Colon (tissue), 2 donors: ENCODE measurements around the gene SPSB3.

Experiments used
- FAIRE-seq: peaks from 2 replicates; lab custom pipeline; 2012; peaks lifted over from hg19 to GRCh38; lab: Jason Lieb, UNC
- donor health status: control.
- donor health status: control.

Gene SPSB3

DNA sequence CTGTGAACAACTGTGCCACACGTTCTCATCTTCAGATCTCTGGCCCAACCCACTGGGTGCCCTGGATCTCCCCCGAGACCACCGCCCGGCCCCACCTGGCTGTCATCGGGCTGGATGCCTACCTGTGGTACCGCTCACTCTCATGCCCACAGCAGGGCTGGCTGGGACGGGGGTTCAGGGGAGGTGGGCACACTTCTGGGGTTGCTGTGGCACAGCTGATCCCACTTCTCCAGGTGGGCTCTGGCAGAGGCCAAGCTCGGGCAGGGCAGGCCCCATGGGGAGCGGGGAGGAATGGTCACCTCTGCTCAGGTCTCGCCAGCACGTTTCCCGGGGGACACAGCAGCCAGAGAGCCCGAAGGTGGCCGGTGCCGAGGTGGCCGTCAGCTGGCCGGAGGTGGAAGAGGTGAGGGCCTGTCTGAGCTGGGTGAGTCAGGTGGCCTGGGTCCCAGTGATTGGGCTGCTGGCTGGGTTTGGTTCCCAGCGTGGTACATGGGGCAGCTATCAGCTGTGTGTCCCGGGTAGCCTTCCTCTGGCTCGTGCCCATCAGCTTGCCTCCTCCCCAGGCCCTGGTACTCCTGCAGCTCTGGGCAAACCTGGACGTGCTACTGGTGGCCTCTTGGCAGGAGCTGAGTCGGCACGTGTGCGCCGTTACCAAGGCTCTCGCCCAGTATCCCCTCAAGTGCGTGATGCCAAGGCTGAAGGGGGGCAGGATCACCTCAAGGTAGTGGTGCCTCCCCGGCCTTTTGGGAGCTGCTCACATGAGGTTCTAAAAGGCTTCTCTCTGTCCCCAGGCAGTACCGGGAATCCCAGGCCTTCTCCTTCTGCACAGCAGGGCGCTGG lies 7.1 kb downstream of the SPSB3 start:
- no peak for FAIRE-seq

GRCh38 chr16:1774448-1774780 lies 8.0 kb downstream of the SPSB3 start:
- no peak for FAIRE-seq

GRCh38 chr16:1773703-1774447 lies 8.5 kb downstream of the SPSB3 start:
- no peak for FAIRE-seq

DNA sequence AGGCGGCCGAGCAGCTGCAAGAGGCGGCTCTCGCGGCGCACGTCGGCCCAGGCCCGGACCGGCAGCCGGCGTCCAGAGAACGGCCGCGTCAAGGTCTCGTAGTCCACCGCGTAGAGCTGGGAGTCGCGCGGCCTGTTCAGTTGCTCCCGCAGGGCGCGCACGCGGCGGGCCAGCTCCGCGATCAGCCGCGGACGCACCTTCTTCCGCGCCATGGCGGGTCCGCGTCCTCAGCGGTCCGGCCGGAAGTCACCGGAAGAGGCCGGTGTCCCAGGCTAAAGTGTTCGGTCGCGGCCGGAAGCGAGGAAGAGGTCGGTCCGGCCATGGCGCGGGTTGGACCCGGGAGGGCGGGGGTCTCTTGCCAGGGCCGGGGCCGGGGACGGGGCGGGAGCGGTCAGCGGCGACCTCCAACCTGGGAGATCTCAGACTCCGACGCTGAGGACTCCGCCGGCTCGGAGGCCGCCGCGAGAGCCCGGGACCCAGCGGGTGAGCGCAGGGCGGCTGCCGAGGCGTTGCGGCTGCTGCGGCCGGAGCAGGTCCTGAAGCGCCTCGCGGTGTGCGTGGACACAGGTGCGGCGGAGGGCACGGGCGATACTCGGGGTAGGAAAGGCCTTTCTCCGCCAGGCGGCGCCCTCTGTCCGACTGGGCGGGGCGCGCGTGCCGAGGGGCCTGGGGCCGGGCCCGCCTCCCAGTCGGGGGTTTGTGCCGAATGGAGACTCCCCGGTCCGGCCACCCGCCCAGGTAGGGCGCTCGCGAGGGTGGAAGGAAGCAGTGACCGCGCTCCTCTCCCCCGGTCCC lies 9.3 kb downstream of the SPSB3 start, which contains the start of gene MRPS34:
MRPS34 (minus strand) TSS at position 227 of the 795 bp plus-strand sequence; CDS start at position 212, 15 bp downstream.
- no peak for FAIRE-seq

DNA sequence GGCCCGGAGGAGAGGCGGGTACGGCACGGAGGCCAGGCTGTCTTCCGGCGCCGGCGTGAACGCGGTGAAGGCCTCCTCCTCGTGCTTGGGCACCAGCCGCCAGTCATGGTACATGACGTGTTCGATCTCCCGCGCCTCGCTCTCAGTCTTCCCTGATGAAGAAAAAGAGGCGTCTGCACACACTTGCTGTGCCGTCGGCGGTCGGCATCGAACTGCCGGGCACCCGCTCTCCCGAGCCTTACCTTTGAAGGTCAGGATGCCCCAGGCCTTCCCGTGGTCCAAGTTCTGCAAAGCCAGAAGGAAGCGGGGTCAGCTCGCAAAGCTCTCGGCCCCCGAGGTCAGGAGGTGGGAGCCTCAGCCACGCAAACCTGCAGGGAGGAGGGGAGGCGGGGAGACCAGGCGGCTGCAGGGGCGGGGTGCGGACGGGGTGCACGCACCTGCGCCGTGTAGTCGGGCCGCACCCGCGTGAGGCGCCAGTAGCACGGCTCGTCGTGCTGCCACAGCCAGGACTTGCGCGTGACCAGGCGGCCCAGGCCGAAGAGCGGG lies 9.9 kb downstream of the SPSB3 start, which contains the start of gene EME2:
EME2 (plus strand) TSS at position 449 of the 546 bp plus-strand sequence. CDS start 418 bp downstream, outside the sequence.
- no peak for FAIRE-seq

GRCh38 chr16:1771864-1772361 lies 10.5 kb downstream of the SPSB3 start:
- no peak for FAIRE-seq

GRCh38 chr16:1771188-1771863 lies 11.0 kb downstream of the SPSB3 start, which contains the start of gene NME3:
TSS of gene NME3 (minus strand) at chr16:1771543. CDS start at chr16:1771534, 9 bp downstream.
- FAIRE-seq = no peak

GRCh38 chr16:1770328-1771187 lies 11.8 kb downstream of the SPSB3 start:
- no peak for FAIRE-seq

- no peak for FAIRE-seq
Measured at GRCh38 chr16:1769402-1770300, 12.7 kb downstream of the SPSB3 start.

DNA sequence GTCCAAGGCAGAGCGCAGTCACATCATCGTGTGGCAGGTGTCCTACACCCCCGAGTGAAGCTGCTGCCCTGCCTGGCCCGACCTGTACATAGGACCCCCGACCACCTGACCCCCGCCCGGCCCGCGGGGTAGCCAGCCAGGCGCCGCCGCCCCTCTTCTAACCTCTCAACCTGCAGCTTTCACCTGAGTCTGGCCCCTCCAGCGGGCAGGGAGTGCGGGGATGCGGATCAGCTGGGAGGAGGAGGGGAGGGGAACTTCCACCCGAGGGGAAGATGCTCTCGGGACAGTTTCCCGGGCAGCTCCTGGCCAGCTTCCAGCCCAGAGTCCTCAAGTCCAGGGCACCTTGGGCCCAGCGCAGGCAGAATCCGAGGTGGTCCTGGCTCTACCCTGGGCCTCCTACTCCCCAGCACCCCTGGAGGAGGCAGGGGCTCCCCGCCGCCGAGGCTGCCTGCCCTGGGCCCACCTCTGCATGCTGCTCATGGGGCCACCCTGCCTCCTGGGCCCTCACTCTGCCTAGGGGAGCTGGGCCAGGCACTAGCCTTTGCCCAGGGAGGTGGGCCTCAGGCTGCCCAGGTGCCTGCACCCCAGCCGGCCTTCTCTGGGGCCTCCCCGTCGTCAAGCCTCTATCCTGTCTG lies 13.5 kb downstream of the SPSB3 start:
- FAIRE-seq = no peak

DNA sequence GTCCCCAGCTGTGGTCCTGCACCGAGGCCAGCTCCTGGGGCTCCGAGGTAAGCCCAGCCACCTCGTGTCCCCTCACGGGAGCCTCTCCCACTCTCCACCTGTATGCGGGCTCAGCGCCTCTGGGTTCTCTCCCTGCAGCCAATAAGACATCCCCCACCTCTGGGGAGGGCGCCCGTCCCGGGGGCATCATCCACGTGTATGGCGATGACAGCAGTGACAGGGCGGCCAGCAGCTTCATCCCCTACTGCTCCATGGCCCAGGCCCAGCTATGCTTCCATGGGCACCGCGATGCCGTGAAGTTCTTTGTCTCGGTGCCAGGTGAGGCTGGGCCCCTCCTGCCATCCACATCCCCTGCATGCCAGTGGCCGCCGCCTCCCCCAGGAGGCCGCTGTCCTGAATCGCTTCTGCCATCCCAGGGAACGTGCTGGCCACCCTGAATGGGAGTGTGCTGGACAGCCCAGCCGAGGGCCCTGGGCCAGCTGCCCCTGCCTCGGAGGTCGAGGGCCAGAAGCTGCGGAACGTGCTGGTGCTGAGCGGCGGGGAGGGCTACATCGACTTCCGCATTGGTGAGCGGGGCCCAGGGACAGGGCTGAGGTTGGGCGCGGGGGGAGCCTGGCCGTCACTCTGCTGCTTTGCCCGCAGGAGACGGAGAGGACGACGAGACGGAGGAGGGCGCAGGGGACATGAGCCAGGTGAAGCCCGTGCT lies 14.2 kb downstream of the SPSB3 start:
- FAIRE-seq = no peak

GRCh38 chr16:1767116-1767994 lies 15.0 kb downstream of the SPSB3 start:
- FAIRE-seq = no peak

- FAIRE-seq = no peak
Measured at GRCh38 chr16:1766701-1767100, 15.7 kb downstream of the SPSB3 start.

DNA sequence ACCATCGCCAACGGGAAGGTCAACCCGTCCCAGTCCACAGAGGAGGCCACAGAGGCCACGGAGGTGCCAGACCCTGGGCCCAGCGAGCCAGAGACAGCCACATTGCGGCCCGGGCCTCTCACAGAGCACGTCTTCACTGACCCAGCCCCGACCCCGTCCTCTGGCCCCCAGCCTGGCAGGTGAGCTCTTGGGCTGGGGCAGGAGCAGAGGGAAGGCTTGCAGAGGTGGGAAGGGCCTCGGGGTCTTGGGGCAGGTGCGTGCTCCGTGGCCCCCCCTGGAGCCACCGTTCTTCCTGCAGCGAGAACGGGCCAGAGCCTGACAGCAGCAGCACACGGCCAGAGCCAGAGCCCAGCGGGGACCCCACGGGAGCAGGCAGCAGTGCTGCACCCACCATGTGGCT lies 16.1 kb downstream of the SPSB3 start:
- no peak for FAIRE-seq

GRCh38 chr16:1765826-1766225 lies 16.5 kb downstream of the SPSB3 start:
- no peak for FAIRE-seq

- FAIRE-seq = no peak
Measured at GRCh38 chr16:1764971-1765370, 17.4 kb downstream of the SPSB3 start.
